MM.1S (cell line): ENCODE measurements around the gene LDHAL6A.

ENCODE experiments used
- DNase-seq: peaks from one replicate; pipeline ENCODE4 v3.0.0-alpha.2; 2015
- H2AFZ ChIP-seq: fragments of 300-600 bp; sonication (generic); 2 replicates; pipeline ENCODE4 v1.6.0; 2016; ENCODE audit warnings: antibody characterized with exemption, low read length
- H3F3A ChIP-seq: fragments of 300-600 bp; sonication (generic); 2 replicates; pipeline ENCODE4 v1.6.1; 2016; ENCODE audit warnings: mild to moderate bottlenecking, antibody characterized with exemption, low read length, moderate library complexity, mixed read lengths; ENCODE audit not compliant: insufficient read depth
- H3K27ac ChIP-seq: fragments of 300-600 bp; sonication (generic); 2 replicates; pipeline ENCODE4 v1.5.1; 2016; ENCODE audit warnings: mild to moderate bottlenecking, low read length
- H3K27me3 ChIP-seq: fragments of 300-600 bp; sonication (generic); replicated peaks from 2 replicates; pipeline ENCODE4 v1.6.0; 2016; ENCODE audit warnings: low read length; ENCODE audit not compliant: insufficient read depth
- H3K36me3 ChIP-seq: fragments of 300-600 bp; sonication (generic); replicated peaks from 2 replicates; pipeline ENCODE4 v1.6.1; 2016; ENCODE audit warnings: mild to moderate bottlenecking, low read length, mixed read lengths; ENCODE audit not compliant: insufficient read depth
- H3K4me1 ChIP-seq: fragments of 300-600 bp; sonication (generic); 2 replicates; pipeline ENCODE4 v1.6.1; 2016; ENCODE audit warnings: low read length, mixed read lengths
- H3K4me2 ChIP-seq: fragments of 300-600 bp; sonication (generic); 2 replicates; pipeline ENCODE4 v1.6.0; 2016; ENCODE audit warnings: low read depth, low read length
- H3K4me3 ChIP-seq: fragments of 300-600 bp; sonication (generic); 2 replicates; pipeline ENCODE4 v1.5.1; 2016; ENCODE audit warnings: low read length, mixed read lengths
- H3K79me2 ChIP-seq: fragments of 300-600 bp; sonication (generic); 2 replicates; pipeline ENCODE4 v1.6.1; 2016; ENCODE audit warnings: mixed run types, low read length, mixed read lengths
- H3K9ac ChIP-seq: fragments of 300-600 bp; sonication (generic); 2 replicates; pipeline ENCODE4 v1.6.1; 2016; ENCODE audit warnings: low read length, mixed read lengths
- H3K9me2 ChIP-seq: fragments of 300-600 bp; sonication (generic); replicated peaks from 2 replicates; pipeline ENCODE4 v1.6.1; 2016; ENCODE audit warnings: mild to moderate bottlenecking, low read length, mixed read lengths; ENCODE audit not compliant: insufficient read depth
- H3K9me3 ChIP-seq: fragments of 300-600 bp; sonication (generic); replicated peaks from 2 replicates; pipeline ENCODE4 v1.6.1; 2016; ENCODE audit warnings: mild to moderate bottlenecking, low read length, mixed read lengths; ENCODE audit not compliant: insufficient read depth
- H4K20me1 ChIP-seq: fragments of 300-600 bp; sonication (generic); 2 replicates; pipeline ENCODE4 v1.6.1; 2016; ENCODE audit warnings: mild to moderate bottlenecking, low read length, moderate library complexity, mixed read lengths; ENCODE audit not compliant: insufficient read depth
- CTCF ChIP-seq: fragments of 300-600 bp; sonication (generic); IDR thresholded peaks from 2 replicates; pipeline ENCODE4 v1.5.1; 2016; ENCODE audit warnings: antibody characterized with exemption, low read length, mixed read lengths
- EZH2 ChIP-seq: fragments of 300-600 bp; sonication (generic); optimal IDR thresholded peaks from 2 replicates; pipeline ENCODE3; 2017; ENCODE audit warnings: low read depth, mild to moderate bottlenecking, antibody characterized with exemption, low read length, mixed read lengths
- EZH2phosphoT487 ChIP-seq: fragments of 300-600 bp; sonication (generic); IDR thresholded peaks from 2 replicates; pipeline ENCODE4 v1.6.1; 2018; ENCODE audit warnings: antibody characterized with exemption, low read length

Gene LDHAL6A

GRCh38 chr11:18495703-18496102 is 40.0 kb downstream of the LDHAL6A start:
- Histone ChIP-seq H2AFZ (no peak overlapping the region), H3K9me2 (no peaks in the 10 kb centered on the region), H3F3A (no peaks in the 10 kb centered on the region), H3K4me3 (no peak overlapping the region), H3K4me1 (peaks cover 5% of the 10 kb centered on the region), H3K27me3 (no peaks in the 10 kb centered on the region), H3K4me2 (no peak overlapping the region), H3K9ac (no peak overlapping the region), H4K20me1 (no peaks in the 10 kb centered on the region; the same call in 1 of the 2 replicates), H3K79me2 (no peaks in the 10 kb centered on the region), H3K36me3 (peaks cover 4% of the 10 kb centered on the region; the same call in 1 of the 2 replicates), H3K27ac (no peak overlapping the region), H3K9me3 (no peaks in the 10 kb centered on the region)
- DNase-seq, result no peak
- no peak for TF ChIP-seq EZH2phosphoT487
- TF ChIP-seq EZH2, result no peak
- TF ChIP-seq CTCF, result no peak

- no peaks in the 10 kb centered on the region for H3K9me3 ChIP-seq
Observed at GRCh38 chr11:18498039-18498438, 42.4 kb downstream of the LDHAL6A start.

GRCh38 chr11:18501629-18502028 is 46.0 kb downstream of the LDHAL6A start:
- H3K27me3 ChIP-seq, result no peaks in the 10 kb centered on the region
- H2AFZ ChIP-seq, result no peak overlapping the region
- no peak for DNase-seq
- peaks cover 4% of the 10 kb centered on the region; the same call in 1 of the 2 replicates for H3K36me3 ChIP-seq
- H3K9ac ChIP-seq, result no peak overlapping the region
- no peak for TF ChIP-seq CTCF
- no peak overlapping the region for H3K4me3 ChIP-seq
- no peaks in the 10 kb centered on the region for H3K9me3 ChIP-seq
- H3K27ac ChIP-seq, result no peak overlapping the region
- no peaks in the 10 kb centered on the region for H3K79me2 ChIP-seq
- no peak overlapping the region for H3K4me2 ChIP-seq
- H4K20me1 ChIP-seq, result no peaks in the 10 kb centered on the region
- H3K9me2 ChIP-seq, result no peaks in the 10 kb centered on the region
- H3K4me1 ChIP-seq, result no peaks in the 10 kb centered on the region
- no peaks in the 10 kb centered on the region for H3F3A ChIP-seq

More at GRCh38 chr11:18498039-18498438, 42.4 kb downstream of the LDHAL6A start:
- H3K4me1 ChIP-seq, result no peaks in the 10 kb centered on the region; the same call in 1 of the 2 replicates
- H3K9ac ChIP-seq, result no peak overlapping the region
- no peaks in the 10 kb centered on the region; the same call in 1 of the 2 replicates for H4K20me1 ChIP-seq
- no peak overlapping the region for H2AFZ ChIP-seq
- no peak for DNase-seq
- TF ChIP-seq CTCF, result no peak
- no peak for TF ChIP-seq EZH2
- no peak for TF ChIP-seq EZH2phosphoT487
- no peak overlapping the region for H3K4me2 ChIP-seq
- no peak overlapping the region for H3K27ac ChIP-seq
- H3F3A ChIP-seq, result no peaks in the 10 kb centered on the region
- H3K4me3 ChIP-seq, result no peak overlapping the region
- peaks cover 8% of the 10 kb centered on the region; the same call in 1 of the 2 replicates for H3K36me3 ChIP-seq
- H3K27me3 ChIP-seq, result no peaks in the 10 kb centered on the region
- H3K9me2 ChIP-seq, result no peaks in the 10 kb centered on the region
- H3K79me2 ChIP-seq, result no peaks in the 10 kb centered on the region
